ENCODE measurements around the gene CYSRT1.

Gene CYSRT1

DNA sequence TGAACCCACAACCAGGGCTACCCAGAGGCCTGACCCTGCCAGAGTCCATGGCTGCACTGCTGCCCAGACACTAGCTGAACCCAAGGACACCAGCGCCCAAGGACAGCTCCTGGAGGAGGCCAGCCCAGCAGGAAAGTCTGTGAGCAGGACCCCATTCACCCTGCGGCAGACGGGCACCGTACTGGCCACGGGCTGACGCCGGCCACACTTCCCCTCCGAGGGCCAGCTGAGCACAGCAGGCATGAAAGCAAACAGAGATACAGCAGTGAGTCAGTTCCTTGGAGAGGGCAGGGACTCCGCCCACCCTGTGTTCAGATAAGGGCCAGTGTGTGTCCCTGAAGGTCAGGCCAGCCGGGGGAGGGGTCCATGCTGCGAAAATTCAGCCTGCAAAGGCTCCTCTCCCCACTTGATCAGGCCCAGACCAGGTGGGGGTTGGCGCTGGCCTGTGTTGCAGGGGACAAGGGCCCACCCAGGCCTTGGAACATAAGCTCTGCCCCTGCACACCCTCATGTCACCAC is 6.2 kb upstream of the CYSRT1 start:
- Histone ChIP-seq H3K4me1 (ENCODE audit: control insufficient read depth, insufficient read depth, low read length) (peaks cover 4% of the 10 kb centered on the region), H3K4me3 (ENCODE audit: low read depth, low read length) (no peak overlapping the region), H3K36me3 (ENCODE audit: control insufficient read depth in 2 of 2, insufficient read depth in 1 of 2, low read length in 2 of 2) (peaks cover 0 to 57% of the 10 kb centered on the region in 2 experiments; a peak in 1 of 3 replicates), H3K27ac (ENCODE audit: extremely low read depth, low read depth, low read length) (no peak overlapping the region), H3K9me3 (ENCODE audit: control insufficient read depth, insufficient read depth, low read depth, low read length) (no peaks in the 10 kb centered on the region)
- ChIA-PET POLR2A (interaction anchor here (0.6 to 17.2 kb wide), 10 partner anchors 10 to 378 kb away, joined by 3 to 304 read pairs (median 6); partner anchors contain the start of genes MAN1B1, NDOR1, TMEM203 and TPRN), CTCF (interaction anchor here (0.7 to 1.1 kb wide), 3 partner anchors 8 to 27 kb away, joined by 4 to 5 read pairs (median 4); partner anchors contain the start of gene RNF224)
- TF ChIP-seq, protein P1, sequence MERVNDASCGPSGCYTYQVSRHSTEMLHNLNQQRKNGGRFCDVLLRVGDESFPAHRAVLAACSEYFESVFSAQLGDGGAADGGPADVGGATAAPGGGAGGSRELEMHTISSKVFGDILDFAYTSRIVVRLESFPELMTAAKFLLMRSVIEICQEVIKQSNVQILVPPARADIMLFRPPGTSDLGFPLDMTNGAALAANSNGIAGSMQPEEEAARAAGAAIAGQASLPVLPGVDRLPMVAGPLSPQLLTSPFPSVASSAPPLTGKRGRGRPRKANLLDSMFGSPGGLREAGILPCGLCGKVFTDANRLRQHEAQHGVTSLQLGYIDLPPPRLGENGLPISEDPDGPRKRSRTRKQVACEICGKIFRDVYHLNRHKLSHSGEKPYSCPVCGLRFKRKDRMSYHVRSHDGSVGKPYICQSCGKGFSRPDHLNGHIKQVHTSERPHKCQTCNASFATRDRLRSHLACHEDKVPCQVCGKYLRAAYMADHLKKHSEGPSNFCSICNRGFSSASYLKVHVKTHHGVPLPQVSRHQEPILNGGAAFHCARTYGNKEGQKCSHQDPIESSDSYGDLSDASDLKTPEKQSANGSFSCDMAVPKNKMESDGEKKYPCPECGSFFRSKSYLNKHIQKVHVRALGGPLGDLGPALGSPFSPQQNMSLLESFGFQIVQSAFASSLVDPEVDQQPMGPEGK (tag by site-specific recombination; IDR thresholded peaks at IDR 0.05): peak; percentile 53; the same call in 1 of the 2 replicates
- TF ChIP-seq, protein P2, sequence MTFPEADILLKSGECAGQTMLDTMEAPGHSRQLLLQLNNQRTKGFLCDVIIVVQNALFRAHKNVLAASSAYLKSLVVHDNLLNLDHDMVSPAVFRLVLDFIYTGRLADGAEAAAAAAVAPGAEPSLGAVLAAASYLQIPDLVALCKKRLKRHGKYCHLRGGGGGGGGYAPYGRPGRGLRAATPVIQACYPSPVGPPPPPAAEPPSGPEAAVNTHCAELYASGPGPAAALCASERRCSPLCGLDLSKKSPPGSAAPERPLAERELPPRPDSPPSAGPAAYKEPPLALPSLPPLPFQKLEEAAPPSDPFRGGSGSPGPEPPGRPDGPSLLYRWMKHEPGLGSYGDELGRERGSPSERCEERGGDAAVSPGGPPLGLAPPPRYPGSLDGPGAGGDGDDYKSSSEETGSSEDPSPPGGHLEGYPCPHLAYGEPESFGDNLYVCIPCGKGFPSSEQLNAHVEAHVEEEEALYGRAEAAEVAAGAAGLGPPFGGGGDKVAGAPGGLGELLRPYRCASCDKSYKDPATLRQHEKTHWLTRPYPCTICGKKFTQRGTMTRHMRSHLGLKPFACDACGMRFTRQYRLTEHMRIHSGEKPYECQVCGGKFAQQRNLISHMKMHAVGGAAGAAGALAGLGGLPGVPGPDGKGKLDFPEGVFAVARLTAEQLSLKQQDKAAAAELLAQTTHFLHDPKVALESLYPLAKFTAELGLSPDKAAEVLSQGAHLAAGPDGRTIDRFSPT (tag by site-specific recombination; IDR thresholded peaks at IDR 0.05): peak; percentile 71
- TF ChIP-seq ZNF600 (tag by site-specific recombination; IDR thresholded peaks at IDR 0.05) (0 out of 2 replicates have a peak, but pooled peaks have one; percentile 20), ZNF174 (tag by site-specific recombination; IDR thresholded peaks at IDR 0.05) (no peak), ZNF837 (tag by site-specific recombination; IDR thresholded peaks at IDR 0.05) (no peak), ZNF785 (tag by site-specific recombination; IDR thresholded peaks at IDR 0.05) (no peak), ZNF654 (tag by site-specific recombination; IDR thresholded peaks at IDR 0.05; ENCODE audit: low read depth) (no peak), TRIM28 (IDR thresholded peaks at IDR 0.05; ENCODE audit: borderline replicate concordance, low read length) (no peak), ZNF138 (tag by site-specific recombination; IDR thresholded peaks at IDR 0.05; ENCODE audit: borderline replicate concordance) (no peak), ZNF670 (tag by site-specific recombination; IDR thresholded peaks at IDR 0.05; ENCODE audit: low read depth) (no peak), ZNF529 (tag by site-specific recombination; IDR thresholded peaks at IDR 0.05; ENCODE audit: insufficient replicate concordance) (no peak), ZNF184 (tag by site-specific recombination; IDR thresholded peaks at IDR 0.05) (no peak), ZNF404 (tag by site-specific recombination; IDR thresholded peaks at IDR 0.05) (no peak), ZFP69B (tag by site-specific recombination; IDR thresholded peaks at IDR 0.05) (0 out of 2 replicates have a peak, but pooled peaks have one; percentile 18), SP3 (tag by site-specific recombination; IDR thresholded peaks at IDR 0.05) (no peak), ZNF747 (tag by site-specific recombination; IDR thresholded peaks at IDR 0.05) (no peak), EGR2 (tag by site-specific recombination; IDR thresholded peaks at IDR 0.05; ENCODE audit: low read depth) (no peak; the same call in 1 of the 2 replicates), KLF1 (tag by site-specific recombination; IDR thresholded peaks at IDR 0.05) (peak; percentile 93), ZNF629 (tag by site-specific recombination; IDR thresholded peaks at IDR 0.05) (no peak), ZNF114 (tag by site-specific recombination; IDR thresholded peaks at IDR 0.05) (no peak), GLI4 (tag by site-specific recombination; IDR thresholded peaks at IDR 0.05) (peak; percentile 80; the same call in 1 of the 2 replicates), ZIC2 (tag by site-specific recombination; IDR thresholded peaks at IDR 0.05) (peak; percentile 98), ZNF16 (tag by site-specific recombination; IDR thresholded peaks at IDR 0.05; ENCODE audit: low read depth) (no peak), ZFP37 (tag by site-specific recombination; IDR thresholded peaks at IDR 0.05) (no peak), ZNF341 (tag by site-specific recombination; IDR thresholded peaks at IDR 0.05; ENCODE audit: low read depth) (no peak), ZSCAN23 (tag by site-specific recombination; IDR thresholded peaks at IDR 0.05) (no peak), KLF9 (tag by site-specific recombination; IDR thresholded peaks at IDR 0.05; ENCODE audit: low read depth) (peak; percentile 54)
- TF ChIP-seq, protein P3, sequence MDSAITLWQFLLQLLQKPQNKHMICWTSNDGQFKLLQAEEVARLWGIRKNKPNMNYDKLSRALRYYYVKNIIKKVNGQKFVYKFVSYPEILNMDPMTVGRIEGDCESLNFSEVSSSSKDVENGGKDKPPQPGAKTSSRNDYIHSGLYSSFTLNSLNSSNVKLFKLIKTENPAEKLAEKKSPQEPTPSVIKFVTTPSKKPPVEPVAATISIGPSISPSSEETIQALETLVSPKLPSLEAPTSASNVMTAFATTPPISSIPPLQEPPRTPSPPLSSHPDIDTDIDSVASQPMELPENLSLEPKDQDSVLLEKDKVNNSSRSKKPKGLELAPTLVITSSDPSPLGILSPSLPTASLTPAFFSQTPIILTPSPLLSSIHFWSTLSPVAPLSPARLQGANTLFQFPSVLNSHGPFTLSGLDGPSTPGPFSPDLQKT (IDR thresholded peaks at IDR 0.05; ENCODE audit: borderline replicate concordance, low read depth, low read length): no peak
- TF ChIP-seq, protein P4, sequence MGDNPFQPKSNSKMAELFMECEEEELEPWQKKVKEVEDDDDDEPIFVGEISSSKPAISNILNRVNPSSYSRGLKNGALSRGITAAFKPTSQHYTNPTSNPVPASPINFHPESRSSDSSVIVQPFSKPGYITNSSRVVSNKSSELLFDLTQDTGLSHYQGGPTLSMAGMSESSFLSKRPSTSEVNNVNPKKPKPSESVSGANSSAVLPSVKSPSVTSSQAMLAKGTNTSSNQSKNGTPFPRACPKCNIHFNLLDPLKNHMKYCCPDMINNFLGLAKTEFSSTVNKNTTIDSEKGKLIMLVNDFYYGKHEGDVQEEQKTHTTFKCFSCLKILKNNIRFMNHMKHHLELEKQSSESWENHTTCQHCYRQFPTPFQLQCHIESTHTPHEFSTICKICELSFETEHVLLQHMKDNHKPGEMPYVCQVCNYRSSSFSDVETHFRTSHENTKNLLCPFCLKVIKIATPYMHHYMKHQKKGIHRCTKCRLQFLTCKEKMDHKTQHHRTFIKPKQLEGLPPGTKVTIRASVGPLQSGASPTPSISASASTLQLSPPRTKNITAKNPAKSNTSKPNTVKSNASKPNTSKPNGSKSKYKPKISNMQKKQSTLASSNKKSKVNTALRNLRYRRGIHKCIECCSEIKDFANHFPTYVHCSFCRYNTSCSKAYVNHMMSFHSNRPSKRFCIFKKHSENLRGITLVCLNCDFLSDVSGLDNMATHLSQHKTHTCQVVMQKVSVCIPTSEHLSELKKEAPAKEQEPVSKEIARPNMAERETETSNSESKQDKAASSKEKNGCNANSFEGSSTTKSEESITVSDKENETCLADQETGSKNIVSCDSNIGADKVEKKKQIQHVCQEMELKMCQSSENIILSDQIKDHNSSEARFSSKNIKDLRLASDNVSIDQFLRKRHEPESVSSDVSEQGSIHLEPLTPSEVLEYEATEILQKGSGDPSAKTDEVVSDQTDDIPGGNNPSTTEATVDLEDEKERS (tag by site-specific recombination; IDR thresholded peaks at IDR 0.05): no peak
- TF ChIP-seq, protein P5, sequence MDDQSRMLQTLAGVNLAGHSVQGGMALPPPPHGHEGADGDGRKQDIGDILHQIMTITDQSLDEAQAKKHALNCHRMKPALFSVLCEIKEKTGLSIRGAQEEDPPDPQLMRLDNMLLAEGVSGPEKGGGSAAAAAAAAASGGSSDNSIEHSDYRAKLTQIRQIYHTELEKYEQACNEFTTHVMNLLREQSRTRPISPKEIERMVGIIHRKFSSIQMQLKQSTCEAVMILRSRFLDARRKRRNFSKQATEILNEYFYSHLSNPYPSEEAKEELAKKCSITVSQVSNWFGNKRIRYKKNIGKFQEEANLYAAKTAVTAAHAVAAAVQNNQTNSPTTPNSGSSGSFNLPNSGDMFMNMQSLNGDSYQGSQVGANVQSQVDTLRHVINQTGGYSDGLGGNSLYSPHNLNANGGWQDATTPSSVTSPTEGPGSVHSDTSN (CRISPR knock-in tag; IDR thresholded peaks at IDR 0.05): no peak
